K562 (cell line): ENCODE data around the gene LOXL4.

Source experiments
- CHD2 ChIP-seq: IDR thresholded peaks from 2 replicates; pipeline ENCODE4 v1.6.1; 2011; ENCODE audit warnings: low read depth, low read length
- CTCF ChIP-seq, 3 experiments: IDR thresholded peaks in 2 of 3; conservative IDR thresholded peaks in 1 of 3; 2 replicates each; pipeline ENCODE4 v1.5.1; 2011 to 2012; ENCODE audit warnings: low read length in 3 of 3, mild to moderate bottlenecking in 3 of 3, control low read depth in 2 of 3, improper control_type of control experiment in 1 of 3, inconsistent platforms in 1 of 3, low read depth in 1 of 3, mixed read lengths in 1 of 3, moderate library complexity in 1 of 3; ENCODE audit not compliant: insufficient read depth in 2 of 3
- EP400 ChIP-seq: fragments of 450-650 bp; IDR thresholded peaks from 2 replicates; pipeline ENCODE4 v1.6.1; 2017; ENCODE audit warnings: antibody characterized with exemption, mild to moderate bottlenecking, moderate library complexity
- HDAC3 ChIP-seq: fragments of 450-650 bp; IDR thresholded peaks from 2 replicates; pipeline ENCODE4 v1.6.1; 2018; ENCODE audit warnings: borderline replicate concordance, mild to moderate bottlenecking, moderate library complexity; ENCODE audit not compliant: partially characterized antibody
- MTF1 ChIP-seq: fragments of 250-450 bp; sonication (Bioruptor Pico); IDR thresholded peaks from 2 replicates; pipeline ENCODE4 v1.9.0; 2021; ENCODE audit warnings: moderate library complexity, mild to moderate bottlenecking, inconsistent platforms, borderline replicate concordance
- RFX1 ChIP-seq: fragments of 450-650 bp; IDR thresholded peaks from 2 replicates; pipeline ENCODE4 v1.6.1; 2016; ENCODE audit warnings: mild to moderate bottlenecking, moderate library complexity
- SMARCA4 ChIP-seq: fragments of 450-650 bp; IDR thresholded peaks from 2 replicates; pipeline ENCODE4 v1.6.1; 2016
- TBL1XR1 ChIP-seq, 2 experiments: IDR thresholded peaks; 2 replicates each; pipeline ENCODE4 v1.6.1; 2012; ENCODE audit warnings: improper control_type of control experiment in 2 of 2, low read length in 2 of 2, mild to moderate bottlenecking in 1 of 2
- ZFP1 ChIP-seq: fragments of 450-650 bp; formaldehyde crosslinking; IDR thresholded peaks from 2 replicates; pipeline ENCODE4 v1.4.0; 2020; ENCODE audit warnings: mild to moderate bottlenecking, mixed read lengths

DNA sequence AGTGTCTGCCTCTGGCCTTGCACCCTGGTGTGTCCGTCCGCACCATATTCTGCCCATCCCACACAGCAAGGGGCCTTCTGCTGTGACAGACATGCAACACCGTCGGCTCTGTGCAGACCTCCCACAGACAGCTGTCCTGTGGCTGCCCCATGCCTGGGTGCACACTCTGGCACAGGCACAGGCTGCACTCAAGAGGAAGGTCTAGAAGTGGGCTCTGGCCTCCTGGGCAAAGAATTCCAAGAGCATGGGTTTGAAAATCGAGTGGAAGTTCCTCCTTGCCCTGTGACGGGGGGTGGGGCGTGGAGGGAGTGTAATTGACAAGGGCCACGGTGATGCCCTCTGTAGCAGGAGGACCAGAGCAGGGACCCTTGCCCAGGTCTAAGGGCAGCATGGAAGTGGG lies 4.3 kb upstream of the LOXL4 start:
- no peak for TF ChIP-seq CHD2
- no peak for TF ChIP-seq MTF1 (CRISPR knock-in tag)
- TF ChIP-seq EP400 = no peak
- TF ChIP-seq SMARCA4 = no peak
- no peak for TF ChIP-seq HDAC3
- no peak for TF ChIP-seq TBL1XR1 (IDR thresholded peaks at IDR 0.05; ENCODE audit: low read length in 2 of 2)
- no peak for TF ChIP-seq CTCF (IDR thresholded peaks at IDR 0.05 in 2 of 3, conservative IDR thresholded peaks at IDR 0.05 in 1 of 3; ENCODE audit: insufficient read depth in 2 of 3, low read depth in 1 of 3, low read length in 3 of 3)
- TF ChIP-seq ZFP1 (CRISPR knock-in tag) = no peak
- TF ChIP-seq RFX1 = no peak
